H1 (cell line): Measurements from ENCODE around the gene LECT2. TPM values are rescaled to one million over a fixed set of nuclear protein-coding genes. Genes with fewer than 3 reads are reported as not detected.

Source experiments
- CTCF ChIA-PET: fragments of 300-600 bp; sonication (Branson Sonifier 250); formaldehyde crosslinking; loops from one replicate; lab custom pipeline; 2021; ENCODE audit not compliant: partially characterized antibody; lab: Charles Lee
- POLR2A ChIA-PET: fragments of 300-600 bp; sonication (Branson Sonifier 250); formaldehyde crosslinking; loops from one replicate; lab custom pipeline; 2021; ENCODE audit warnings: inconsistent platforms; ENCODE audit not compliant: partially characterized antibody; lab: Charles Lee
- DNase-seq, 2 experiments: peaks; one replicate each; pipeline versions ENCODE4 v3.0.0 to v3.0.0-alpha.2; 2010 to 2022; ENCODE audit warnings: low spot score in 2 of 2, low read depth in 1 of 2, mixed read lengths in 1 of 2
- FAIRE-seq: peaks from 2 replicates; lab custom pipeline; 2011; peaks lifted over from hg19 to GRCh38; lab: Jason Lieb, UNC
- H2AFZ ChIP-seq: 2 replicates; pipeline ENCODE4 v1.8.1; 2012; ENCODE audit warnings: low read length, inconsistent platforms
- H2AK5ac ChIP-seq: 2 replicates; pipeline ENCODE4 v1.6.1; 2013; ENCODE audit warnings: low read depth, low read length
- H2BK120ac ChIP-seq: replicated peaks from 2 replicates; pipeline ENCODE3; 2013; ENCODE audit warnings: low read depth, low read length, inconsistent platforms
- H2BK12ac ChIP-seq: 2 replicates; pipeline ENCODE4 v1.6.1; 2013; ENCODE audit warnings: low read depth, low read length
- H2BK15ac ChIP-seq: 2 replicates; pipeline ENCODE4 v1.6.1; 2013; ENCODE audit warnings: low read length
- H2BK20ac ChIP-seq: 2 replicates; pipeline ENCODE4 v1.6.1; 2013; ENCODE audit warnings: low read length
- H2BK5ac ChIP-seq: 2 replicates; pipeline ENCODE4 v1.6.1; 2013; ENCODE audit warnings: low read depth, low read length
- H3K14ac ChIP-seq: 2 replicates; pipeline ENCODE4 v1.6.1; 2013; ENCODE audit warnings: inconsistent platforms; ENCODE audit not compliant: insufficient read length
- H3K18ac ChIP-seq: 2 replicates; pipeline ENCODE4 v1.6.1; 2013; ENCODE audit warnings: low read length; ENCODE audit errors: extremely low read depth
- H3K23ac ChIP-seq: 2 replicates; pipeline ENCODE4 v1.6.1; 2013; ENCODE audit warnings: inconsistent platforms; ENCODE audit not compliant: insufficient read length
- H3K23me2 ChIP-seq: 2 replicates; pipeline ENCODE4 v1.6.1; 2013; ENCODE audit warnings: low read depth, low read length
- H3K27ac ChIP-seq: 2 replicates; pipeline ENCODE4 v1.6.1; 2011; ENCODE audit warnings: low read depth, low read length, inconsistent platforms
- H3K27me3 ChIP-seq, 4 experiments: replicated peaks in 1 of 4; 1 replicate in 1 of 4; 2 replicates in 3 of 4; pipeline versions ENCODE4 v1.6.1 to v1.8.1; 2011 to 2013; ENCODE audit warnings: low read length in 3 of 4, mild to moderate bottlenecking in 3 of 4, inconsistent platforms in 2 of 4, mixed read lengths in 2 of 4, moderate library complexity in 1 of 4; ENCODE audit not compliant: control insufficient read depth in 3 of 4, insufficient read depth in 3 of 4; ENCODE audit errors: extremely low read depth in 1 of 4
- H3K36me3 ChIP-seq, 4 experiments: 2 replicates each; pipeline versions ENCODE4 v1.6.1 to v1.8.1; 2011 to 2013; ENCODE audit warnings: mild to moderate bottlenecking in 4 of 4, low read length in 3 of 4, moderate library complexity in 2 of 4, control low read depth in 1 of 4, inconsistent platforms in 1 of 4; ENCODE audit not compliant: insufficient read depth in 4 of 4, control insufficient read depth in 2 of 4
- H3K4ac ChIP-seq: replicated peaks from 2 replicates; pipeline ENCODE3; 2013; ENCODE audit warnings: low read length, low read depth, mixed read lengths, inconsistent platforms; ENCODE audit not compliant: insufficient read length
- H3K4me1 ChIP-seq, 4 experiments: replicated peaks in 1 of 4; 1 replicate in 1 of 4; 2 replicates in 3 of 4; pipeline versions ENCODE4 v1.6.1 to v1.8.1; 2011 to 2013; ENCODE audit warnings: low read length in 3 of 4, inconsistent platforms in 2 of 4, mixed read lengths in 1 of 4; ENCODE audit not compliant: insufficient read depth in 4 of 4, control insufficient read depth in 3 of 4
- H3K4me2 ChIP-seq, 2 experiments: 2 replicates each; pipeline versions ENCODE4 v1.6.1 to v1.8.1; 2011 to 2013; ENCODE audit warnings: low read depth in 2 of 2, low read length in 2 of 2, control low read depth in 1 of 2, inconsistent platforms in 1 of 2, mild to moderate bottlenecking in 1 of 2; ENCODE audit not compliant: insufficient read depth in 1 of 2
- H3K4me3 ChIP-seq, 4 experiments: fragments of 200-600, 300-600 bp in 1 of 4; sonication (generic), shearing (Covaris generic), sonication (Bioruptor Twin) in 1 of 4; 2 replicates each; pipeline versions ENCODE4 v1.5.1 to v1.8.1; 2011 to 2016; ENCODE audit warnings: low read length in 4 of 4, low read depth in 3 of 4, control low read depth in 2 of 4, inconsistent platforms in 2 of 4, mild to moderate bottlenecking in 2 of 4, mixed read lengths in 1 of 4, moderate library complexity in 1 of 4; ENCODE audit not compliant: insufficient read depth in 2 of 4; ENCODE audit errors: extremely low read depth in 1 of 4
- H3K56ac ChIP-seq: replicated peaks from 2 replicates; pipeline ENCODE3; 2013; ENCODE audit warnings: low read depth, mild to moderate bottlenecking, mixed read lengths, low read length, inconsistent platforms; ENCODE audit not compliant: insufficient read length
- H3K79me1 ChIP-seq: 2 replicates; pipeline ENCODE4 v1.6.1; 2013; ENCODE audit warnings: low read depth, low read length, control low read depth
- H3K79me2 ChIP-seq, 2 experiments: 2 replicates each; pipeline versions ENCODE4 v1.6.1 to v1.8.1; 2012 to 2013; ENCODE audit warnings: low read length in 2 of 2, mild to moderate bottlenecking in 2 of 2, inconsistent platforms in 1 of 2; ENCODE audit not compliant: insufficient read depth in 2 of 2, control insufficient read depth in 1 of 2
- H3K9ac ChIP-seq, 4 experiments: replicated peaks in 1 of 4; 1 replicate in 1 of 4; 2 replicates in 3 of 4; pipeline versions ENCODE4 v1.6.1 to v1.8.1; 2011 to 2013; ENCODE audit warnings: low read depth in 3 of 4, low read length in 3 of 4, control low read depth in 2 of 4, mild to moderate bottlenecking in 2 of 4, moderate library complexity in 2 of 4, inconsistent platforms in 1 of 4; ENCODE audit errors: extremely low read depth in 1 of 4
- H3K9me3 ChIP-seq, 2 experiments: 2 replicates each; pipeline versions ENCODE4 v1.6.1 to v1.8.1; 2012 to 2013; ENCODE audit warnings: mild to moderate bottlenecking in 2 of 2, moderate library complexity in 2 of 2, control low read depth in 1 of 2, inconsistent platforms in 1 of 2, low read depth in 1 of 2, low read length in 1 of 2, mixed read lengths in 1 of 2; ENCODE audit not compliant: insufficient read depth in 2 of 2
- H4K20me1 ChIP-seq, 2 experiments: replicated peaks in 1 of 2; 2 replicates each; pipeline versions ENCODE3 to v1.8.1; 2011 to 2013; ENCODE audit warnings: inconsistent platforms in 2 of 2, low read length in 2 of 2, mild to moderate bottlenecking in 1 of 2; ENCODE audit not compliant: insufficient read depth in 2 of 2, control insufficient read depth in 1 of 2
- H4K5ac ChIP-seq: 2 replicates; pipeline ENCODE4 v1.6.1; 2013; ENCODE audit warnings: low read length, low read depth, mixed read lengths, inconsistent platforms; ENCODE audit not compliant: insufficient read length
- H4K8ac ChIP-seq: 2 replicates; pipeline ENCODE4 v1.8.0; 2013; ENCODE audit warnings: mild to moderate bottlenecking, moderate library complexity, low read length, inconsistent platforms; ENCODE audit not compliant: insufficient read depth; ENCODE audit errors: extremely low read depth
- H4K91ac ChIP-seq: replicated peaks from 2 replicates; pipeline ENCODE3; 2013; ENCODE audit warnings: low read length, mixed read lengths, inconsistent platforms; ENCODE audit not compliant: insufficient read length
- HDAC6 ChIP-seq: IDR thresholded peaks from one replicate; pipeline ENCODE4 v1.7.1; 2012; ENCODE audit warnings: low read depth, mild to moderate bottlenecking, inconsistent platforms, low read length, moderate library complexity
- POU5F1 ChIP-seq: IDR thresholded peaks from 2 replicates; pipeline ENCODE4 v1.6.1; 2011; ENCODE audit warnings: low read depth, mild to moderate bottlenecking, low read length, moderate library complexity
- RAD21 ChIP-seq, 2 experiments: IDR thresholded peaks in 1 of 2; conservative IDR thresholded peaks in 1 of 2; 2 replicates each; pipeline ENCODE4 v1.6.1; 2011; ENCODE audit warnings: low read depth in 2 of 2, low read length in 2 of 2, improper control_type of control experiment in 1 of 2, inconsistent platforms in 1 of 2, mild to moderate bottlenecking in 1 of 2, moderate library complexity in 1 of 2
- WGBS, 2 experiments: shearing (Covaris generic) in 1 of 2; methylation state at CpG; one replicate each; pipeline versions ENCODE4 v1.1.6 to v1.1.7; 2013 to 2015; ENCODE audit warnings: low lambda C conversion rate in 2 of 2, mixed read lengths in 2 of 2, inconsistent platforms in 1 of 2, low coverage in 1 of 2, missing lambda C conversion rate in 1 of 2; ENCODE audit not compliant: insufficient replicate concordance in 2 of 2, insufficient coverage in 1 of 2, insufficient read length in 1 of 2; ENCODE audit errors: extremely low coverage in 1 of 2, missing lambda C conversion rate in 1 of 2; 5-methylcytosine and 5-hydroxymethylcytosine counted together
- polyA plus RNA-seq, 7 experiments: library from polyadenylated mRNA; depleted of rRNA in 3 of 7; stranded (reverse) in 5 of 7; unstranded in 2 of 7; fragments of >200 nt in 5 of 7; fragments of 200-250 nt in 2 of 7; gene quantifications; 1 replicate in 5 of 7; 2 replicates in 1 of 7; 4 replicates in 1 of 7; pipeline versions ENCODE4 v1.2.1 to v1.2.3, GENCODE V29; 2011 to 2013; ENCODE audit warnings: missing spikeins in 2 of 7, mixed read lengths in 2 of 7
- total RNA-seq: library from RNA; stranded (reverse); fragmentation: NEBNext Ultra II Directional; extraction: Animal tissue kit (Norgen Biotek cat#: 25700); gene quantifications from 2 replicates; pipeline ENCODE4 v1.2.1, GENCODE V29; 2021
- TF ChIP-seq, protein P1 (sequence below), 3 experiments: IDR thresholded peaks; 1 replicate in 2 of 3; 2 replicates in 1 of 3; pipeline versions ENCODE4 v1.5.1 to v1.6.1; 2011; ENCODE audit warnings: low read length in 3 of 3, mild to moderate bottlenecking in 3 of 3, inconsistent platforms in 2 of 3, low read depth in 1 of 3, moderate library complexity in 1 of 3; ENCODE audit not compliant: insufficient read depth in 1 of 3; ENCODE audit errors: control extremely low read depth in 1 of 3

LECT2 gene
- total and polyA plus RNA-seq, 2 of the 8 experiments (the other 6 are each of a cell fraction or from before 2014, with no cell fraction given), result not detected

DNA sequence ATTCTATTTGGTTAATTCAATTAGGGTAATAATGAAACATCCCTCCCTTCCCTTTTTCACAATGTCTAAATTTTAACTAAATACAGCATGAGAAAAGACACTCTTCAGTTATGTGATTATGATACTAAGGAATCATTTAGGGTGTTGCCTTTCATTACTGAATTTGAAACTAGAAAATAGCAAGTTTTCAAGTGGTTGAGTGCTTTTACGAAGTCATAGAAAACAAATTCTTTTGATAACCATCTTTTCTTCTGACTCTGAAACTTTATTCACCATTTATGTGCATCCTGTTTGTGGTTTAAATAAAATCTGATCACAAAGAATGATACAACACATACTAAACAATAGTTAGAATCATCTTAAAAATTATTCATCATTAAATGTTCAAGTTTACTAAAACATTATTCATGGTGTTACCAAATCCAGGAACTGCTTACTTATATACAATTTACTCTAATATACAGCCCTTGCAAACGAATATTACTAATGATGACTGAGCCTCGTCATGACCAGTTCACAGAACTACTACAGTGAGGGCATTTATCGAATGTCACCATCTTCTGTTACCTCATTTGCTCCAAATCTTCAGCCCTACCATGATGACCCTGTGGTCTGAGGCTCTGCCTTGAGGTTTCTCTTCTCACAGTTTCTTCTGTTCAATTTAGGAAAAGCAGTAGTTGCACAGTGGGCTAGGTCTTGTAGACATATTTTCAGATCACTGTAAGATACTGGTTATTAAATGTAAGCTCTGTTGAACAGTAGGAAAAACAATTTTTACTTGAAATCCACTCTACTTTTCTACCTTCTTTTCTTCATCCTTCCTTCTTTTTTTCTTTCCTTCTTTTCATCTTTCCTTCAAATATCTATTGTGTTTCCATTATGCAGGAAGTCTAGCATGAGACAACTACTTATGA lies 40.8 kb downstream of the LECT2 start:
- 85% methylated on average over 4 of the region's 4 CpGs; no CpG with 5 or more reads in 1 of the 2 experiments for WGBS, 2 experiments
- Histone ChIP-seq H4K20me1 (no peaks in the 10 kb centered on the region), H4K8ac (no peak overlapping the region), H2AFZ (no peak overlapping the region), H3K27me3 (peaks cover 0 to 1% (median 0%) of the 10 kb centered on the region in 4 experiments; a peak in 3 of 7 replicates), H2BK12ac (no peak overlapping the region), H3K27ac (no peak overlapping the region), H4K91ac (no peak overlapping the region), H3K4me3 (no peak overlapping the region), H3K79me1 (no peaks in the 10 kb centered on the region), H2BK15ac (no peak overlapping the region), H3K56ac (no peak overlapping the region), H2BK120ac (no peak overlapping the region), H2BK5ac (no peak overlapping the region), H3K4me2 (no peak overlapping the region), H3K14ac (no peak overlapping the region), H3K9ac (no peak overlapping the region), H3K9me3 (no peaks in the 10 kb centered on the region), H3K18ac (no peak overlapping the region), H4K5ac (no peak overlapping the region), H3K4me1 (no peaks in the 10 kb centered on the region), H3K4ac (no peak overlapping the region), H3K79me2 (no peaks in the 10 kb centered on the region), H3K23me2 (no peaks in the 10 kb centered on the region), H3K23ac (no peak overlapping the region), H3K36me3 (no peaks in the 10 kb centered on the region), H2BK20ac (no peak overlapping the region), H2AK5ac (no peak overlapping the region)
- CTCF ChIA-PET, result interaction anchor here (0.6 to 0.7 kb wide), 2 partner anchors 144 to 351 kb away, joined by 3 read pairs; no protein-coding TSS in a partner anchor
- TF ChIP-seq POU5F1 (no peak), RAD21 (IDR thresholded peaks at IDR 0.05 in 1 of 2, conservative IDR thresholded peaks at IDR 0.05 in 1 of 2; ENCODE audit: low read depth in 2 of 2, low read length in 2 of 2) (no peak), HDAC6 (no peak)
- TF ChIP-seq, protein P1, sequence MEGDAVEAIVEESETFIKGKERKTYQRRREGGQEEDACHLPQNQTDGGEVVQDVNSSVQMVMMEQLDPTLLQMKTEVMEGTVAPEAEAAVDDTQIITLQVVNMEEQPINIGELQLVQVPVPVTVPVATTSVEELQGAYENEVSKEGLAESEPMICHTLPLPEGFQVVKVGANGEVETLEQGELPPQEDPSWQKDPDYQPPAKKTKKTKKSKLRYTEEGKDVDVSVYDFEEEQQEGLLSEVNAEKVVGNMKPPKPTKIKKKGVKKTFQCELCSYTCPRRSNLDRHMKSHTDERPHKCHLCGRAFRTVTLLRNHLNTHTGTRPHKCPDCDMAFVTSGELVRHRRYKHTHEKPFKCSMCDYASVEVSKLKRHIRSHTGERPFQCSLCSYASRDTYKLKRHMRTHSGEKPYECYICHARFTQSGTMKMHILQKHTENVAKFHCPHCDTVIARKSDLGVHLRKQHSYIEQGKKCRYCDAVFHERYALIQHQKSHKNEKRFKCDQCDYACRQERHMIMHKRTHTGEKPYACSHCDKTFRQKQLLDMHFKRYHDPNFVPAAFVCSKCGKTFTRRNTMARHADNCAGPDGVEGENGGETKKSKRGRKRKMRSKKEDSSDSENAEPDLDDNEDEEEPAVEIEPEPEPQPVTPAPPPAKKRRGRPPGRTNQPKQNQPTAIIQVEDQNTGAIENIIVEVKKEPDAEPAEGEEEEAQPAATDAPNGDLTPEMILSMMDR (IDR thresholded peaks at IDR 0.05; ENCODE audit: control extremely low read depth in 1 of 3, insufficient read depth in 1 of 3, low read depth in 1 of 3, low read length in 3 of 3), result no peak
- POLR2A ChIA-PET, result interaction anchor here (0.8 kb wide), 1 partner anchor 138 kb away, joined by 3 read pairs; no protein-coding TSS in a partner anchor
- no peak for DNase-seq
- FAIRE-seq, result no peak
